ENCODE measurements around the gene SP2.

DNA sequence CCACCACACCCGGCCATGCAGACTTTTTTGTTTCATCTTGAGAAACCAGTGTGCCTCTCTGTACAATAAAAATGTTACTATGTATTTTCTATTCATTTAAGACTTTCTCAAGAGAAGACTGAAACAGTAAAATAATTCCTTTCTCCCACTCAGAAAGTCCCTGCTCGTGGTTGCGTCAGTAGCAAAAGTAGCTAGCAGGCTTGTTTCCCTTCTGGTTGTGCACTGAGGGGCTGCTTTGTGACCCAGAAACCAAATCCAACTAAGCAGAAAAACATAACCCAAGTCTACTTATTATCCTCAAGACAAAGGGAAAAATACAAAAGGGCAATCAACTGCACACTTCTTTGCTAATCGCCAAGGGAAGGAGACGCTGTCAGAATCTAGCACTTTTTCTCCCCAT is 41.9 kb downstream of the SP2 start:
- TF ChIP-seq, protein P1, sequence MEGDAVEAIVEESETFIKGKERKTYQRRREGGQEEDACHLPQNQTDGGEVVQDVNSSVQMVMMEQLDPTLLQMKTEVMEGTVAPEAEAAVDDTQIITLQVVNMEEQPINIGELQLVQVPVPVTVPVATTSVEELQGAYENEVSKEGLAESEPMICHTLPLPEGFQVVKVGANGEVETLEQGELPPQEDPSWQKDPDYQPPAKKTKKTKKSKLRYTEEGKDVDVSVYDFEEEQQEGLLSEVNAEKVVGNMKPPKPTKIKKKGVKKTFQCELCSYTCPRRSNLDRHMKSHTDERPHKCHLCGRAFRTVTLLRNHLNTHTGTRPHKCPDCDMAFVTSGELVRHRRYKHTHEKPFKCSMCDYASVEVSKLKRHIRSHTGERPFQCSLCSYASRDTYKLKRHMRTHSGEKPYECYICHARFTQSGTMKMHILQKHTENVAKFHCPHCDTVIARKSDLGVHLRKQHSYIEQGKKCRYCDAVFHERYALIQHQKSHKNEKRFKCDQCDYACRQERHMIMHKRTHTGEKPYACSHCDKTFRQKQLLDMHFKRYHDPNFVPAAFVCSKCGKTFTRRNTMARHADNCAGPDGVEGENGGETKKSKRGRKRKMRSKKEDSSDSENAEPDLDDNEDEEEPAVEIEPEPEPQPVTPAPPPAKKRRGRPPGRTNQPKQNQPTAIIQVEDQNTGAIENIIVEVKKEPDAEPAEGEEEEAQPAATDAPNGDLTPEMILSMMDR (IDR thresholded peaks at IDR 0.05; ENCODE audit: control extremely low read depth in 1 of 3, insufficient read depth in 1 of 3, low read depth in 1 of 3, low read length in 3 of 3), result no peak
- TF ChIP-seq YY1 (IDR thresholded peaks at IDR 0.05; ENCODE audit: low read depth, low read length) (no peak), TCF12 (IDR thresholded peaks at IDR 0.05; ENCODE audit: low read depth, low read length) (no peak), TBP (IDR thresholded peaks at IDR 0.05; ENCODE audit: low read depth, low read length) (no peak), POLR2A (IDR thresholded peaks at IDR 0.05; ENCODE audit: control extremely low read depth in 1 of 2, low read depth in 2 of 2, low read length in 2 of 2) (no peak), EZH2 (IDR thresholded peaks at IDR 0.05; ENCODE audit: low read depth, low read length, severe bottlenecking) (no peak), EP300 (IDR thresholded peaks at IDR 0.05; ENCODE audit: borderline replicate concordance in 1 of 2, low read depth in 2 of 2, low read length in 2 of 2) (no peak), JUN (IDR thresholded peaks at IDR 0.05; ENCODE audit: low read depth, low read length) (no peak), CHD2 (IDR thresholded peaks at IDR 0.05; ENCODE audit: low read length) (no peak), POLR2AphosphoS5 (IDR thresholded peaks at IDR 0.05; ENCODE audit: low read depth, low read length) (no peak)
- TF ChIP-seq, protein P2, sequence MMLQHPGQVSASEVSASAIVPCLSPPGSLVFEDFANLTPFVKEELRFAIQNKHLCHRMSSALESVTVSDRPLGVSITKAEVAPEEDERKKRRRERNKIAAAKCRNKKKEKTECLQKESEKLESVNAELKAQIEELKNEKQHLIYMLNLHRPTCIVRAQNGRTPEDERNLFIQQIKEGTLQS (IDR thresholded peaks at IDR 0.05; ENCODE audit: insufficient read depth, low read depth, low read length), result no peak
- TF ChIP-seq, protein P3, sequence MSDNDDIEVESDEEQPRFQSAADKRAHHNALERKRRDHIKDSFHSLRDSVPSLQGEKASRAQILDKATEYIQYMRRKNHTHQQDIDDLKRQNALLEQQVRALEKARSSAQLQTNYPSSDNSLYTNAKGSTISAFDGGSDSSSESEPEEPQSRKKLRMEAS (IDR thresholded peaks at IDR 0.05), result no peak
